HG03442 (cell line): ENCODE measurements around the gene CALML5.

Experiments used
- ATAC-seq: cut with Tn5 transposase; IDR thresholded peaks from one replicate; pipeline ENCODE4 v1.9.1; 2021; ENCODE audit warnings: mild to moderate bottlenecking, moderate library complexity; ENCODE audit not compliant: unreplicated experiment

CALML5 gene

DNA sequence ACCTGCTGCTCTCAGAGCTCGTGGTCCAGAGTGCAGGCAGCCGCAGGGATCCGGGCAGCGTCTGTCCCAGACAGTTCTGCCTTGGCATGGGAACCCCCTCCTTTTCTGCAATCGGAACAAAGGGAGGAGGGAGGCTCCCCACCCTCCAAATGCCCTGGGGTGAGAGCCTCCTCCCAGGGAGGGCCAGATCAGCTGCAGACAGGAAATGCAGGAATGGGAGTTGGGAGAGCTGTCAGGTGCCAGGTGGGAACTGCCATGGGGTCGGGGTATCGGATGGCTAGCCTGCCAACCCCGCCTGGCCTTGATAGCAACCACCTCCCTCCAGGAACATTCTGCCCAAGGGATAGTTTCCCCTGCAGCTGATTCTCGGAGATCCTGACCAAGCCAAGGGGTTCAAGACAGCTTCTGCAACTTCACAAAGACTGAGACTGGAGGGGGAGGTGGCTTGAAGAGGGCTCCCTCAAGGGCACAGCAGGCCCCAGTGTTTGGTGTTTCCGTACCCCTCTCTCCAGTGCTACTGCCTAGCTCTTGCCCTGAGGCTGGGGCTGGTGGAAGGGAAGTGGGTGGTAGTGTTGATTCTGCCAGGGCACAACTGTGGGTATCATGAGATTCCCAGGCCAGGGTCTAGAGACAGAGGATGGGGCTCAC lies at the start of gene CALML5:
CALML5 (minus strand) TSS at position 78 of the 648 bp plus-strand sequence. CDS start 132 bp downstream, outside the sequence.
- no peak for ATAC-seq

DNA sequence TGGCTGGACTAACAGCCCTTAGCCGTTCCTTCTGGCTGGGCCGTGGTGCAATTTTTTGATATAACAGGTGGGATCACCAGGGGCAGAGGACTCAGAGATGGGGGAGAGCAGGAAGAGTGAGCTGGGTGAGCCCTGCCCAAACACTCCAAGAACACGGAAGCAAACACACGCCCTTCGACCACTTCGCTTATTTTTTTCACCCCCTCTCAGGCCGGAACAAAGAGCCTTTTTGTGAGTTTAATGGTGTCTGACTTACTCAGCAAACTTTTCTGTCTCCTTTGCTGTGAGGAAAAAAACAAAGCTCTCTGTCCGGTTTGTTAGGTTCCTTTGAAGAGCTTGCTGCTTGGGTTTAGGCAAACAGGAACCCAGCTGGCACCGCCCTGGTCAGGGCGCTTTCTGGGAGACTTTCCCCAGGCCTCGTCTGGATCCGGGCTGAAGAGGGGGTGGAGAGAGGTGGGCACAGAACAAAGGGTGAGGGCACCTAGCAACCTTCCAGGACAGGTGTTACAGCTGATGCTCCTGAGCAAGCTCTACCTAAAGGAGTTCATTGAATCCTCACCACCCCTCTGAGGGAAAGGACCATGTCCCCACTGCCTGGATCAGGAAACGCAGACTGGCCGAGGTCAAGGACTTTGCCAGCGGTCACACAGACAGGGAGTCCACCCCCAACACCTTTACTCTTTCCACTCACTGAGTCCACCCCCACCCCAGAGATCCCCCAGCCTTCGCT lies 48.7 kb upstream of the CALML5 start:
- no peak for ATAC-seq

DNA sequence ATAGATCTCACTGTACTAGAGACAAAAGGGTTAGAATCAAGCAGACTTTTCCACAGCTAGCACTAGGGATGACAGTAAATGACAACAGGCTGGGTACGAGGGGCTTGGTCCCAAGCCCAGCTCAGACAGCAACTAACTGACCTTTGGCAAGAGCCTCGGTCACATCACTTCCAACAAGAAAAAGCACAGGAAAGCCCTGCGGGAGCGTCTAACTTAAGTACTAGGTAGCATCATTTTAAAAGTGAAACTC lies 48.2 kb upstream of the CALML5 start:
- no peak for ATAC-seq

DNA sequence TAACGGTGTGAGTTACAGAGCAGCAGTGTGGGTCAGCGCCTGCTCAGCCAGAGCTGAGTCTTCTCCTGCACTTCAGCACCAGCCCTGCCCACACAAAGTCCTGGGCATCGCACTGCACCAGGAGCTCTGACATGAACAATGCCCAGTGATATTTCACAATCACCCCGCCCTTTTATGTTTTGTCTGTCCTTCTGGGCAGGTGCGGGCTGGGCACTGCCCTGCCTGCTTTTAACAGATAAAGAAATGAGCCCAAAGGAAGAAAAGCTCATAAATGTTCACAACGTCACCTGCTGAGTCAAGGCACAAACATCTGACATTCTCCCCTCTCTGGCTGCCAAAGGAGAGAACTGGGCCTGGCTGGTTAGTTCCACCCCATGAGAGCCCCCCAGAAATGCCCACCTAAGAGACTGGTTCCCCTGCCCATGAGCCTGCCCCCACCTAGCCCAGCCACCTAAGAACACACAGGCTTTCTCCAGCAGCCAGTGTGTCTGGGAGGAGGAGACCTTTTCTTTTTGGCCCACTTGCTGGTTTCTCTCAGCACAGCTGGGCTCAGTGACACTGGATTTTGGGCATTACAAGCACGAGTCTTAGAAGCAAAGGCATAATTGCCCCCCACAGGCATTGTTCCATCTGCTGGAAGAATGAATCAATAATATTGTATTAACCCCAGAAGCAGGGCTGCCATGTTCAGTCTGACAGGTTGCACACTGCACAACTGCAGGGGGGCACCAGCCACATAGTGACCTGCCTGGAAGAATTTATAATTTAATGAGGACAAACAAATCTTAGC lies 47.7 kb upstream of the CALML5 start:
- ATAC-seq: no peak

GRCh38 chr10:5545778-5546710 lies 46.7 kb upstream of the CALML5 start:
- ATAC-seq: no peak

DNA sequence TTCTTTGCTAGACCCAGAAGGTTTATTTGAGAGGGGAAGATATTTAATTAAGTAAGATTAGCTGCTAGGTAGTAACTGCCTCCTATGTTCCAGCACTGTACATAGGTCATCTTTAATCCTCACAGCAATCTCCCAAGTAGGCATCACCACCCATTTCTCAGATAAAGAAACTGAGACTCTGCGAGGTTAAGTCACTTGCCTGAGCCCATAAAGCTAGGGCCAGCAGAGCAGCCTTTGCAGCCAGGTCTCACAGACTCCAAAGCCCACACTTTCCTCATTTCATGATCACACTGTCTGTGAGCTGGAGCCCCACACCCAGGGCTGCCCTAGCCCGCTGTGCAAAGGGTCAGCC lies 46.0 kb upstream of the CALML5 start:
- ATAC-seq: no peak

DNA sequence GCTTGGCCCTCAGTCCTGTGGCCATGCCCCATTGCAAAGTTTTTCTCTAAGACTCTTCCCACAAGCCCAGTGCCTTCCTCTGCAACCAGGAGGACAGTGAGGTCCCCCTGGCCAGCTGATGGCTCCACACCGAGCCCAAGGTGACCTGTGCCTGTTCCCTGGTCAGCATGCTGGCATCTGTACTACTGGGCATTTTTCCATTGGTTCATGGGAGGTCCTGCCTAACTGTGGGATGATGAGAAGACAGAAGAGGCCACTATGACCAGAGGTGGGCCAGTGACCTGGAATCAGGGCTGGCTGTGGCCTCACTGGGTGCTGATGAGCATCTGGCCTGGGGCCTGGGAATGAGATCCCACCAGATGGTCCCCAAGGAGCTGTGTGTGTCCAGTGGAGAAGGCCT lies 45.6 kb upstream of the CALML5 start:
- no peak for ATAC-seq

DNA sequence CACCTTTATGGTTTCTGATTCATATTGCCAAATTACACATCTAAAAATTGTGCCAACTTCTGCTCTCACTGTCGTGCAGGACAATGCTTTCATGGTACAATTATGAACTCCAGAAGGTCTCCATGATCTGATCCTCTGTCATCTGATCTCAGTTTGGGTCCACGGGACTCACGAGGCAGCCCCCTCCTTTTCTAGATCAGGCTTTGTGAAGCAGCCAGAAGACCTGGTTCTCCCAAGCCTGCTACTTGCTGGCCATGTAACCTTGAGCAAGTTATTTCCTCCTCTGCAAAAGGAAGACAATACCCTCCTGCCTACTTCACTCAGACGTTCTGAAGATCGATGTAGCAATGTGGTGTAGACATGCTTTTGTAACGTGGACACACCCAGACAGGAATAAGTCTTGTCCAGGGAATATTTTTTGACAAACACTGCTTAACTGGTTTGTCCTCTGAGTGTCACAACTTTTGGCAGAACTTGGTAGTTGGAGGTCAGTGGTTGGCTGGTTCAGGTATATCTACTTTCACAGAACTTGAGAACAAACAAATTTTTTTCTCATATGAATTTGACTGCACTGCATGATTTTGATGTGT lies 44.9 kb upstream of the CALML5 start:
- no peak for ATAC-seq

DNA sequence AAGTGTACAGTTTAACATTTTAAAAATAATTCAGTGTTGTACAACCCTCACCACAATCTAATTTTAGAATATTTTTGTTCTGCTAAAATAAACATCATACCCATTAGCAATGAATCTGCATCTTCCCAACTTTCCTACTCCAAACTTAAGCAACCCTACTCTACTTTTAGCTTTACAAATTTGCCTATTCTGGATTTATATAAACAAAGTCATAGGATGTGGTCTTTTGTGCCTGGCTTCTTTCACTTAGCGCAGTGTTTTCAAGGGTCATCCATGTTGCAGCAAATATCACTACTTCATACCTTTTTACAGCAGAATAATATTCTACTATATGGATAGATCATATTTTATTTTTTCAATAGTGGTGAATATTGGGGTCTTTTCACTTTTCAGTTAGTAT lies 44.3 kb upstream of the CALML5 start:
- ATAC-seq: no peak

DNA sequence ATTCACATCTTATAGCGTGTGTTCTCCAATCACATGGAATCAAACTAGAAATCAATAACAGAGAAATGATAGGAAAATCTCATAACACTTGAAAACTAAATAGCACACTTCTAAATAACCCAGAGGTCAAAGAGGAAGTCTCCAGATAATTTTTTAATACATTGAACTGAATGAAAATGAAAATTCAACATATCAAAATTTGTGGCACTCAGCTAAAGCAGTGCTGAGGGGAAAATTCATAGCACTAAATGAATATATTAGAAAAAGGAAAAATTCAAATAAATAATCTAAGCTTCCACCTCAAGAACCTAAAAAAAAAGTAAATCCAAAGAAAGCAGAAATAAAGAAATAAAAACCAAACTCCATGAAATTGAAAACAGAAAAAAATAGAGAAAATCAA lies 42.7 kb upstream of the CALML5 start:
- no peak for ATAC-seq

GRCh38 chr10:5540891-5541290 lies 41.5 kb upstream of the CALML5 start:
- no peak for ATAC-seq

- ATAC-seq: no peak
These were observed 40.7 kb upstream of the CALML5 start for GRCh38 chr10:5540080-5540479.

- ATAC-seq: peak; percentile 59
These were observed 39.7 kb upstream of the CALML5 start for GRCh38 chr10:5538892-5539651.

DNA sequence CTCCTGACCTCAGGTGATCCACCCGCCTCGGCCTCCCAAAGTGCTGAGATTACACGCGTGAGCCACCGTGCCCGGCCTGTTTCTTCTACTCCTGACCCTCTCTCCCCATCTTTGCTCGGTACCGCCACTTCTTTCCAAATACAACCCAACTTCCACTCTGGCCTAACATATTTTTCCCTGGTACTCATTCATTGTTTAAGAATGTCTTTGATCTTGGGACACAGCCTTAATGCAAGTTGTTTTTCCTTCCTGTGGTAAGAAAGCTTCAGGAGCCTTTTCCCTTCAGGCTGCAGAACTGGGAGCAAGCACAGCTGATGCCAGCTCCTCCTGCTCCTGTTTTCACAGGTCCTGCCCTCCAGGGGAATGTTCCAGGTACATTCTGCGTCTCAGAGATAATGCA lies 39.1 kb upstream of the CALML5 start:
- ATAC-seq: no peak

DNA sequence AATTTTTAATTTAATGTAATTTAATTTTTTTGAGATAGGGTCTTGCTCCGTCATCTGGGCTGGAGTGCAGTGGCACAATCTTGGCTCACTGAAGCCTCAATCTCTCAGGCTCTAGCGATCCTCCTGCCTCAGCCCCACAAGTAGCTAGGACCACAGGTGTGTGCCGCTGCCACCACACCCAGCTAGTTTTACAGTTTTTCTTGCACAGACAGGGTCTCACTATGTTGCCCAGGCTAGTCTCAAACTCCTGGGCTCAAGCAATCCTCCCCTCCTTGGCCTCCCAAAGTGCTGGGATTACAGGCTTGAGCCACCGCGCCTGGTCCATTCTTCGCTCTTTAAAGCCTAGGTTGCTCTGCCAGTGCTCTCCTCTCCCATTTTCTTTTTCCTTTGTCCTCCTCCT lies 38.3 kb upstream of the CALML5 start:
- ATAC-seq: no peak

DNA sequence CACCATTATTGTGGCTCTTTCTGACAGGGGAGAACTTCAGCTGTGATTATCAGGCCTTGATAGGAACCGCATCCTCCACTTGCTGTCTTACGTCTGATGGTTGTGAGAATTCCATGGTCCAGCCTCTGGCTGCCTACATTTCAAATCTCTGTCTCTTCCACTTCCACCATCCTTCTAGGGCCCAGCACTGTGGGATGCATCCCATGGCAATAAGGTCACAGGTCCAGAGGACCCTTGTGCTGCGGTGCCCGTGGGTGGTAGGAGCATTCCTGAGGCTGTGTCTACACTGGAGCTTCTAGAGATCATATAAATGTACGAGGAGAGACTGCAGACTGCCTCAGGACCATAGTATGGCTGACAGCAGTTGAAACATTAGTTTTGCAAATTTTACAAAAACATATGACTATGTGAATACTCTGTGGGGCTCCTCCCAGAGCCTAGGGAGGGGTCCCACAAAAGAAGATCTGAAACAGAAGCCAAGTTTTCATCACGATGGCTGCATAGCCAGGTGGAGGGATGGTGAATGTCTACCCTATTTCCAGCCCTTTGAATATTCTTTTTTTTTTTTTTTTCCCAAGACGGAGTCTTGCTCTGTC lies 37.2 kb upstream of the CALML5 start:
- no peak for ATAC-seq

DNA sequence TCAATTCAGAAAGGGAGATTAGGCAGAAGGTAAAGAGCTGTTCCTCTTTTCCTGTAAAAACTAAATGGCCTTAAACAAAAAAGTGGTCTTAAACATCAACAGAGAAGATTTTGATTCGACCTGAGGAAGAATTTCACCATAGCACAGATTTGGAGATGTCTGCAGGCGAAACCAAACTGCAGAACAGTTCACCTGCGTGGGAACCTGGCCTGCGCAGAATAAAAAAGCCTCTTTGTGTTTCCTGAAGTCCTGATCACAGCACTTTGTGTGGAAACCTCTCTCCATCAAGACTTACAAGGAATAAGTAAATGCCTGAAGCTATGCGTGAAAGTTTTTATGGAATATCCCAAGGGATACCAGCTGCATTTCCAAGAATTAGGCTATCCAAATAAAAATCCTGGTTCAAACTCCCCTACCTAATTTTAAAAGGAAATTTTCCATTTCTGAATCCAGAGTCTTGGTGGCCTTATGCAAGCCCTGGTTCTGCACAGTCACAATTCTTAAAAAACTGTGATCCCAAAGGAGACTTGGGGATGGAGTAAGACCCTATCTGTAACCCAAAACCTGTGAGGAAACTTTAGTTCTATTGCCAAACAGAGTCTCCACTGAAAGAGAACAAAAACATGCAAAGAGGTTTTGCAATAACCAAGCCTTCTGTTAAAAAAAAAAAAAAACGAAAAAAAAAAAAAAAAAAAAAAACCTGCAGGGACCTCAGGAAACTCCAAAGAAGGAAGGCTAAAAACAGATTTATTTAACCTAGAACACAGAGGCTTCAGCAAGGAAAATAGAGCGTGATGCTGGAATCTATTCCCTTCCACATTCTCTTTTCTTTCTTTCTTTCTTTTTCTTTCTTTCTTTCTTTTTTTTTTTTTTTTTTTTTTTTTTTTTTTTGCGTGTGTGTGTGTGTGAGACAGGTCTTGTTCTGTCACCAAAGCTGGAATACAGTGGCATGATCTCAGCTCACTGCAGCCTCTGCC lies 35.8 kb upstream of the CALML5 start:
- ATAC-seq: no peak

- ATAC-seq: no peak
These were observed 34.9 kb upstream of the CALML5 start for GRCh38 chr10:5534051-5534821.
